Measurements from ENCODE around the gene CES2. TPM values are rescaled to one million over a fixed set of nuclear protein-coding genes. Genes with fewer than 3 reads are reported as not detected.
A peak's percentile ranks its signal among the peaks of the same experiment; 100 is the strongest.
"Not testable (repeated sequence)": the region's sequence is repeated elsewhere in the genome, so short reads cannot be mapped to it uniquely, and the experiment has no call there.

The CES2 gene
- total RNA-seq, 1 donor from 2014 or later: 18.7 TPM

DNA sequence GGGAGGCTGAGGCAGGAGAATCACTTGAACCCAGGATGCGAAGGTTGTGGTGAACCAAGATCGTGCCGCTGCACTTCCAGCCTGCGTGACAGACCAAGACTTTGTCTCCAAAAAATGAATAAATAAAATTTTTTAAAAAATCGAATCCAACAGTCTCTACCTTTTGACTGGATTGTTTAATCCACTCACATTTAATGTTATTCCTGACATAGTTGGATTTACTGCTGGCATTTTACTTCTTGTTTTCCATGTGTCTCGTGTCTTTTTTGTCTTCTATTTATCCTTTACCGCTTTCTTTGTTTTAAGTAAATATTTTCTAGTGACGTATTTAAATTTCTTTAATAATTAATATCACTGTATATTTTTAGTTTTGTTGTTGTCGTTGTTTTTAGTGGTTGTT lies 47.7 kb downstream of the CES2 start:
- DNase-seq: no peak

DNA sequence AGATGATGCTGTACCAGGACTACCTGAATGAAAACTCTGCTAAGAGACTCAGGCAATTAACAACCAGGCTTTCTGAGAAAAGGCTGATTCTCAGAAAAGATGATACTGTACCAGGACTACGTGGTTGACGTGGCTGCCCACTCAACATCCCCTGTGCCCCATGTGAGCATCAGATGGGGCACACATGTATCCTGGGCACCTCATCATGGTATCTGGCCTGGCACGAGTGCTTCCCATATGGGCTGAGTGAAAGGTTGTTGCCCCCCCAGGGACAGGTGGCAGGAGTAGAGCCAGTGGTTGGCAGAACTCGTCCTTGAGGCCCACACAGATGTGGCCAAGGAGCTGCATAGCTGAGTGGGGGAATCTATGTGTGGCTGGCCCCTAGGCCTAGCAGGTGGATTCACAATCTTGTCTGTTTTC lies 49.6 kb downstream of the CES2 start:
- no peak for DNase-seq

DNA sequence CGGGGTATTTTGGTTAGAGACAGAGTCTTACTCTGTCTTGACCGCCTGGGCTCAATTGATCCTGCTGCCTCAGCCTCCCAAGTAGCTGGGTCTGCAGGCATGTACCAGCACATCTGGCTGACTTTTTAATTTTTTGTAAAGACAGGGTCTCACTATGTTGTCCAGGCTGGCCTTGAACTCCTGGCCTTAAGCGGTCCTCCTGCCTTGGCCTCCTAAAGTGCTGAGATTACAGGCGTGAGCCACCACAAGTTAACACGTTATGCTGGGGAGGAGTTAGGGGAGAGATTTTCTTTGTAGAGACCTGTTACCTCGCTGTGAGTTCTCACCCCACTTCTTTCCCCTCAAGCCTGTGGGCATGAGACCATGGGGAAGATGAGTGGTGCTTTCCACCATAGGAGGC lies 51.2 kb downstream of the CES2 start:
- no peak for DNase-seq

DNA sequence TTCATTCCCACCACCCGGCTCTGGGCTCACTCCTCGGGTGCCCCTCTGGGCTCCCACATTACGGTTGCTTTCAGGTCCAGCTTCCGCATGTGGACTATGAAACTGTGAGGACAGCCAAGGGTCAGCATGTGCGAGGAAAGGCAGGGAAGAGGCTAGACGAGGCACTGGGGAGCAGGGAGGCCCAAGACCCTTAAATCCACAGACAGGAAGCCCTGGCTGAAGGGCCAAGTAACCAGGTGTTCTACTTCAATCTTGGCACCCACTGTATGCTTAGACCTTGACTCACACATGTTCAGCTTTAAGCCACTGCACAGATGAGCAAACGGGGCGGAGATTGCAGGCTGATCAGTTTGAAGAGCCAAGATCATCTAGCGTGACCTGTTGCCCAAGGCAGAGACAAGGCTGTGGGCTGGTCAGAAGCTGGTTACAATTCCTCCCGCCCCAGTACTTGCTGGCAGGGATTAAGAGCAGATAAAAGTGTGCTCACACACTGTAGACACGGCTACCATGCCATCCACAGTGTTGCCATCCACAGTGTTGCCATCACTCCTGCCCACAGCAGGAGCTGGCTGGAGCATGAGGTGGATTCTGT lies 53.0 kb downstream of the CES2 start, which contains the start of gene CES4A:
Gene CES4A, plus strand, starts transcription at position 393 of the 592 bp plus-strand sequence. Its CDS starts 184 bp downstream, at position 577.
- peak; percentile 9 for DNase-seq

DNA sequence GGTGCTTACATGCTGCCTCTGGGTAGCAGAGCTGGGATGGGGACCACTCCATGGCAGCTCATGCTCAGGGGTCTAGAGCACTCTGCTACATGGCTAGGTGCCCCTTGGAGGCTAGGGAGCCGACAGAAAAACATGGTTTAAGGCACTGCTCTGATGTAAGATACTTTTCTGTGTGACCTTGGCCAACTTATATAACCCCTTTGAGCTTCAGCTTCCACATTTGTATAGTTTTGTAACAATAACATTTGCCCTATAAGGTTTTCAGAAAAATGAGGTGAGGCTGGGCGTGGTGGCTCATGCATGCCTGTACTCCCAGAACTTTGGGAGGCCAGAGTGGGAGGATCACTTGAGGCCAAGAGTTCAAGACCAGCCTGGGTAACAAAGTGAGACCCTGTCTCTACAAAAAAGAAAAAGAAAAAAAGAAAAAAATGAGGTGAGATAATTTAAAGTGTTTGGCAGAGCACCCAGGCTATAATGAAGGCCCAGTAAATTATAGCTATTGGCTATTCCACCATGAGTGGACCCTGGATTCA lies 56.3 kb downstream of the CES2 start:
- DNase-seq: no peak

DNA sequence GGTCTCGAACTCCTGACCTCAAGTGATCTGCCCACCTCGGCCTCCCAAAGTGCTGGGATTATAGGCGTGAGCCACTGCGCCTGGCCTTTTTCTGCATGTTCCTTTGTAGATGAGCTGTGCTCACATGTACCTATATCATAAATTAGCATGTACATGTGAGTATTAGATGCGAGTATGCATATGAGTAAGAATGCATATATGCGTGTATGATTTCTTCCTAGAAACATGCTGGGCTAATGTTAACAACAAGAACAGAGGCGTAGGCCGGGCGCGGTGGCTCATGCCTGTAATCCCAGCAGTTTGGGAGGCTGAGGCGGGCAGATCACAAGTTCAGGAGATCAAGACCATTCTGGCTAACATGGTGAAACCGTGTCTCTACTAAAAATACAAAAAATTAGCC lies 58.2 kb downstream of the CES2 start:
- DNase-seq: not testable (repeated sequence)

Other genes with a start within 250 kb of the CES2 start
- 18.7 TPM for gene CMTM4, start 238.8 kb upstream of the CES2 start, total RNA-seq
- gene DYNC1LI2, start 183.9 kb upstream of the CES2 start, total RNA-seq: 113 TPM
- gene TERB1, start 133.9 kb upstream of the CES2 start, total RNA-seq: 0.10 TPM
- gene NAE1, start 104.5 kb upstream of the CES2 start, total RNA-seq: 52.4 TPM
- gene CA7, start 91.1 kb upstream of the CES2 start, total RNA-seq: not detected
- gene PDP2, start 55.0 kb upstream of the CES2 start, total RNA-seq: 7.4 TPM
- not detected for gene CDH16, start 16.6 kb upstream of the CES2 start, total RNA-seq
- 2.8 TPM for gene RRAD, start 10.0 kb upstream of the CES2 start, total RNA-seq
- gene CIAO2B, start 1.1 kb upstream of the CES2 start, total RNA-seq: 39.0 TPM
- gene CES3, start 25.8 kb downstream of the CES2 start, total RNA-seq: not detected
- 7.9 TPM for gene CES4A, start 53.1 kb downstream of the CES2 start, total RNA-seq
- 51.0 TPM for gene CBFB, start 93.6 kb downstream of the CES2 start, total RNA-seq
- gene PHAF1, start 174.4 kb downstream of the CES2 start, total RNA-seq: 21.2 TPM
- 14.8 TPM for gene B3GNT9, start 215.5 kb downstream of the CES2 start, total RNA-seq
- 5.8 TPM for gene TRADD, start 224.4 kb downstream of the CES2 start, total RNA-seq
- gene FBXL8, start 224.4 kb downstream of the CES2 start, total RNA-seq: 4.5 TPM
- gene HSF4, start 229.2 kb downstream of the CES2 start, total RNA-seq: 14.3 TPM
- gene NOL3, start 235.0 kb downstream of the CES2 start, total RNA-seq: 14.3 TPM
- gene MATCAP1, start 248.4 kb downstream of the CES2 start, total RNA-seq: 13.9 TPM

Data from skin of body (tissue), 2 donors.